H1 (cell line): ENCODE results near the gene DDX51.

ENCODE experiments used
- POLR2A ChIP-seq, 2 experiments: IDR thresholded peaks; 1 replicate in 1 of 2; 2 replicates in 1 of 2; pipeline ENCODE4 v1.6.1; 2011; ENCODE audit warnings: low read depth in 2 of 2, low read length in 2 of 2, mild to moderate bottlenecking in 2 of 2; ENCODE audit errors: control extremely low read depth in 1 of 2
- RXRA ChIP-seq: IDR thresholded peaks from 2 replicates; pipeline ENCODE4 v1.6.1; 2011; ENCODE audit warnings: low read depth, mild to moderate bottlenecking, low read length, moderate library complexity; ENCODE audit not compliant: insufficient read depth
- TCF12 ChIP-seq: IDR thresholded peaks from 2 replicates; pipeline ENCODE4 v1.6.1; 2011; ENCODE audit warnings: low read depth, mild to moderate bottlenecking, low read length

DNA sequence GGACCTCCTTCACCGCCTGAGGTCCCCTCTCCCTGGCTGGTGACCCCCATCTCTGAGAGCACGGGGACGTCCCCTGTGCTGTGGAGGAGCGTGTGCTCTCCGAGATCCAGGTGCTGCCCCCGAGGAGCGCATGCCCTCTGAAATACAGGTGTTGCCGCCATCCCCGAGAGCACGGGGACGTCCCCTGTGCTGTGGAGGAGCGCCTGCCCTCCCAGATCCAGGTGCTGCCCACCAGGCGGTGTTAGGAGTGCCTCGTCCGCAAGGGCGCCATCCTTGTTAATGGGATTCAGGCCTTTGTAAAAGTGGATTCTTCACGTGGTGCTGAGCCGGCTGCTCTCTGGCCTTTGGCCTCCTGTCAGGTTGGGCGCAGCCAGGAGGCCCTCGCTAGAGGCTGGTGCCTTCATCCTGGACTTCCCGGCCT is 10.2 kb upstream of the DDX51 start:
- TF ChIP-seq RXRA, result no peak
- no peak for TF ChIP-seq POLR2A (IDR thresholded peaks at IDR 0.05; ENCODE audit: control extremely low read depth in 1 of 2, low read depth in 2 of 2, low read length in 2 of 2)
- TF ChIP-seq TCF12, result no peak
